ENCODE measurements around the gene CDCA4. TPM values are rescaled to one million over a fixed set of nuclear protein-coding genes. Genes with fewer than 3 reads are reported as not detected.
A peak's percentile ranks its signal among the peaks of the same experiment; 100 is the strongest.

CDCA4 gene
- total RNA-seq, 4 donors from 2014 or later, result 27.7 to 38.6 (median 35.8) TPM

DNA sequence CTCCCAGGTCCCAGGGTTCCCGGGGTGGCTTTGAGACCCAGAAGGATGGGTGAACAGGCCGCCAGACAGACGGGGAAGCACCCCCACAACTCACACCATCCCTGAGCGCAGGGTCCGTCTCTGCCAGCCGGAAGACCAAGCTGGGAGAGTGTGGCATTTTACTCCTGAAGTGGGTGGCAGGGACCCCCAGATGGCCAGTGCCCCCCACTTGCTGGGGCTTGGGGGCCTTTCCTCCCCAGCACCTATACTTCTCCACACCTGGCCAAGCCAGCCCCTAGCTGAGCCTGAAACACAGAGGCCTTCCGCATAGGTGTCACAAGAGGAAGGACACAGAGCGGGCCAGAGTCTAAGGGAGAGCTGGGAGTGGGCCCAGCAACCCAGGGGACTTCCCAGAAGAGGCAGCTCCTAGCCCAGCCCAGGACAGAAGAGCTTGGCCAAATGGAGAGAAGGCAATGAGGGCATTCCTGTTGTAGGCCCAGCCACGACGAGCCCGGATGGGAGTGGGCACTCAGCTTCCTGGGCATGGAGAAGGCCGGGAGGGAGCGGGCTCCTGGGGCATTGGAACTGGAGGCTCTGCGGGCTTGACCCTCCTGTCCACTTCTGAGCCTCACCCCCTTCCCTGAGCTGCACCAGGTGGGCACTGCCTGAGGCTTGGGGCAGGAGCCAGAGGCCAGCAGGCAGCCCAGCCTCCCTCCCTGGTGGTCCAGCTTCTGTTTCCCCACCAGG is 46.1 kb downstream of the CDCA4 start:
- Histone ChIP-seq H3K4me3 (no peak overlapping the region), H3K36me3 (no peaks in the 10 kb centered on the region), H3K27me3 (no peaks in the 10 kb centered on the region), H3K4me1 (peaks cover 86% of the 10 kb centered on the region), H3K9me3 (no peaks in the 10 kb centered on the region), H3K27ac (peak overlapping the region; percentile 96)
- no peak for TF ChIP-seq EP300 (IDR thresholded peaks at IDR 0.05)
- no peak for TF ChIP-seq POLR2A (IDR thresholded peaks at IDR 0.05)
- TF ChIP-seq, protein P1, sequence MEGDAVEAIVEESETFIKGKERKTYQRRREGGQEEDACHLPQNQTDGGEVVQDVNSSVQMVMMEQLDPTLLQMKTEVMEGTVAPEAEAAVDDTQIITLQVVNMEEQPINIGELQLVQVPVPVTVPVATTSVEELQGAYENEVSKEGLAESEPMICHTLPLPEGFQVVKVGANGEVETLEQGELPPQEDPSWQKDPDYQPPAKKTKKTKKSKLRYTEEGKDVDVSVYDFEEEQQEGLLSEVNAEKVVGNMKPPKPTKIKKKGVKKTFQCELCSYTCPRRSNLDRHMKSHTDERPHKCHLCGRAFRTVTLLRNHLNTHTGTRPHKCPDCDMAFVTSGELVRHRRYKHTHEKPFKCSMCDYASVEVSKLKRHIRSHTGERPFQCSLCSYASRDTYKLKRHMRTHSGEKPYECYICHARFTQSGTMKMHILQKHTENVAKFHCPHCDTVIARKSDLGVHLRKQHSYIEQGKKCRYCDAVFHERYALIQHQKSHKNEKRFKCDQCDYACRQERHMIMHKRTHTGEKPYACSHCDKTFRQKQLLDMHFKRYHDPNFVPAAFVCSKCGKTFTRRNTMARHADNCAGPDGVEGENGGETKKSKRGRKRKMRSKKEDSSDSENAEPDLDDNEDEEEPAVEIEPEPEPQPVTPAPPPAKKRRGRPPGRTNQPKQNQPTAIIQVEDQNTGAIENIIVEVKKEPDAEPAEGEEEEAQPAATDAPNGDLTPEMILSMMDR (IDR thresholded peaks at IDR 0.05), result no peak
- TF ChIP-seq POLR2AphosphoS5 (IDR thresholded peaks at IDR 0.05), result no peak
- DNase-seq (ENCODE audit: low spot score in 2 of 2), result peak; percentile 62 to 79
- WGBS, result no CpG with 5 or more reads among the region's 14 CpGs

DNA sequence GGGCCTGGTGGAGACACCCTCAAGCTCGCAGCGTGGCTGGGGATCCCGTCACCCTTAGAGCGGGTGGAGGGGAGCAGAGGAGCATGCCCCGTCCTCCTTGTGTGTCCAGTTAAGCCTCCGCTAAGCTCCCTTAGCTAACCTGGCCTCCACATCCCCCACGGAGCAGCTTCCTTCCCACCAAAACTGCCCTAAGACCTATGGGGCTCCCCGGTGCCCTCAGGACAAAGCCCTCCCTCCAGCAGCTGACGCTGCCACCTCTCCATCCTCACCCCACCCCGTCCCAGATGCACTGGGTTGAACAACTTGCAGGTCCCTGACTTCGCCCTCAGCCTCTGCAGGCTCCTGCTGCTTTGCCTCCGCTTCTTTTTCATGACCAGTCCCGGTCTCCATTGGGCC is 46.7 kb downstream of the CDCA4 start:
- H3K9me3 ChIP-seq, result no peaks in the 10 kb centered on the region
- peak overlapping the region; percentile 31 for H3K4me3 ChIP-seq
- peak overlapping the region; percentile 96 for H3K27ac ChIP-seq
- TF ChIP-seq POLR2A (IDR thresholded peaks at IDR 0.05) (no peak), EP300 (IDR thresholded peaks at IDR 0.05) (no peak), POLR2AphosphoS5 (IDR thresholded peaks at IDR 0.05) (no peak)
- TF ChIP-seq, protein P1 (IDR thresholded peaks at IDR 0.05), result no peak
- no peaks in the 10 kb centered on the region for H3K27me3 ChIP-seq
- peaks cover 90% of the 10 kb centered on the region for H3K4me1 ChIP-seq
- DNase-seq (ENCODE audit: low spot score in 2 of 2), result no peak
- H3K36me3 ChIP-seq, result no peaks in the 10 kb centered on the region
- 49% methylated on average over 13 of the region's 13 CpGs for WGBS

DNA sequence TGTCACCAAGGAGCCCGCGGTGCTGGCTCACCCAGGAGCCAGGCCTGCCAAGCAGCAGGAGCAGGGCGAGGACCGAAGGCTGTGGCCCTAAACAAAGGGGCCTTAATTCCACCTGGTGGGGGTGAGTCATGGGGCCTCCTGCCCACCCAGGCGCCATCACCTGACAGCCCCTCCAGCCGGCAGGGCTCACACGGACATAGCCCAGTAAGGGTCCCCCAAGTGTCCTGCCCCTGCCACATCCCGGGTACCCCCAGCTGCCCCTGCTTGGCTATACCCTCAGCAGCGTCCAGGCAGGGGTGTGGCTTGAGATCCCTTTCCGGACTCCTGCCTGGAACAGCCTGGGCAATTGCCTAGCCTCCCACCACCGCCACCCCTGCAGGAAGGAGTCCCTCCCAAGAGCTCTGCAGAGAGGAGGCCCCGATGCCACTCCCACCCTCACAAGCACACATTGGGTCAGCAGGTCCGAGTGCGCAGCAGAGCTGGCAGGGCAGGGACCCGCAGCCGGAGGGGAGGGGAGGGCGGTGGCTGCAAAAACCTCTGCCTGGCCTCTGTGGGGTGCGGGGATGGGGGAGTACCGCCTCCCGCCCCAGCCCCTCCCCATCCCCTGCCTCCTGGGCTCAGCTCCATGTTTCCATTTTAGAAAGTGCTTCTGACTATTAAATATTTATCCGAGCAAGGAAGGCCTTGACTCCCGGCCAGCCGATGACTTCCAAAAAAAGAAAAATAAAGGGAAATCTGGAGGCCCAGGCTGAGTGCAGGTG is 47.3 kb downstream of the CDCA4 start:
- Histone ChIP-seq H3K9me3 (no peaks in the 10 kb centered on the region), H3K4me1 (peaks cover 90% of the 10 kb centered on the region), H3K27ac (peak overlapping the region; percentile 96), H3K36me3 (no peaks in the 10 kb centered on the region), H3K27me3 (no peaks in the 10 kb centered on the region), H3K4me3 (peak overlapping the region; percentile 31)
- 16% methylated on average over 8 of the region's 23 CpGs for WGBS
- TF ChIP-seq POLR2AphosphoS5 (IDR thresholded peaks at IDR 0.05), result peak in 1 of 3 donors; percentile 63
- TF ChIP-seq POLR2A (IDR thresholded peaks at IDR 0.05), result no peak
- DNase-seq (ENCODE audit: low spot score in 2 of 2), result peak; percentile 82 to 89

DNA sequence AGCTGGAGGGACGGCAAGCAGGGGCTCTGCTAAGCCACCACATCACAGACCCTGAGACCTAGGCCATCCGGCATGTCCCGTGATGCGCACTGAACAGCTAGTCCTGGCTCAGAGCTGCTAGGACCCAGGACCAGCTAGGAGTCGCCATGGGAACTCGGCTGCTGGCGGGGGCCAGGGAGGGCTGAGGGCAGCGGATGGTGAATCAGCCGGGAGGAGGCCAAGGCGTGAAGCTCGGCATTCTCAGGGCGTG is 47.8 kb downstream of the CDCA4 start:
- H3K9me3 ChIP-seq, result no peaks in the 10 kb centered on the region
- no peaks in the 10 kb centered on the region for H3K36me3 ChIP-seq
- H3K4me1 ChIP-seq, result peaks cover 92% of the 10 kb centered on the region
- peak overlapping the region; percentile 15 for H3K4me3 ChIP-seq
- 4% methylated on average over 5 of the region's 12 CpGs for WGBS
- peak; percentile 94 to 95 for DNase-seq (ENCODE audit: low spot score in 2 of 2)
- no peaks in the 10 kb centered on the region for H3K27me3 ChIP-seq
- TF ChIP-seq POLR2AphosphoS5 (IDR thresholded peaks at IDR 0.05) (peak in 2 of 3 donors; percentile 41 to 59), EP300 (IDR thresholded peaks at IDR 0.05) (no peak)
- peak overlapping the region; percentile 96 for H3K27ac ChIP-seq

DNA sequence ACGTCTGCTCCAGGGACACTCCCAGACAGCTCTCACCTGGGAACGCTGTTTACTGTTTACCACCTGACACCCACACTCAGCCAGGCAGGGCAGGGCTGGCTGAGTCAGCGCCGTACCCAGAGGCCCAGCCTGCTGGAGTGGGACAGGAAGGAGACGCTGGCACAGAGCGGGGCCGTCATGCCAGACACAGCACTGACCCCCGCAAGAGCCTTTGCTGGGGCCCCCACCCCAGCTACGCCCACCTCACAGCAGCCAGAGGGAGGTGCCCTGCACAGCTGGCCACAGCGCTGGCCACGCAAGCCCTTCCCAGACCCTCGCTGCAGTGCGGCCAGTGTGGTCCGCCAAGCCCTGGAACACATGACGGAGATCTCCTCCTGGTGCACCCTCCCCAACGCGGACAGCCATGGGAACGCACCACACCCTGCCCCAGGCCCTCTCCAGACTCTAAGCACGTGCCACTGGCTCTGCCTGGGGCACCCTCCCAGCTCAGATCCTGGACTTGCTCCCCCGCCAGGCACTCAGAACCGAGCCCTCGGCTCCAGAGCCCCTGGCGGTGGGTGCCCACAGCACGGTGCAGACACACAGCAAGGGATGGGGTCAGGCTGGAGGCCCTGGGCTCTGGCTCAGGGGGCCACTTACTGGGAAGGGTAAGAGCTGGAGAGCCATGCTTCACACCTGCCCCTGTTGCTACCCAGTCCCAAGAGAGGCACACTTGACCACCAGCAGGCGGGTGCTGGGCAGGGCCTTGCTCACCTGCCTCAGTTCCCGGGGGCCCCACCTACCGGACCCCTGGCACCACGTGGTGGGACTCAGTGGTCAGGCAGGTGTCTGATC is 48.4 kb downstream of the CDCA4 start:
- Histone ChIP-seq H3K4me1 (peaks cover 92% of the 10 kb centered on the region), H3K9me3 (no peaks in the 10 kb centered on the region), H3K36me3 (no peaks in the 10 kb centered on the region), H3K27ac (peak overlapping the region; percentile 96), H3K27me3 (no peaks in the 10 kb centered on the region), H3K4me3 (peak overlapping the region; percentile 15)
- DNase-seq (ENCODE audit: low spot score in 2 of 2), result peak; percentile 89 to 94
- 23% methylated on average over 7 of the region's 28 CpGs for WGBS
- TF ChIP-seq POLR2A (IDR thresholded peaks at IDR 0.05) (no peak), POLR2AphosphoS5 (IDR thresholded peaks at IDR 0.05) (peak in 1 of 3 donors; percentile 36)
- TF ChIP-seq, protein P1 (IDR thresholded peaks at IDR 0.05), result peak in 1 of 2 donors; percentile 8
